Mesendoderm (in vitro differentiated cells): ENCODE results near the gene CYTH1.

Experiments used
- DNase-seq: peaks from one replicate; pipeline ENCODE4 v3.0.0; 2013
- H2AK5ac ChIP-seq: 2 replicates; pipeline ENCODE4 v1.6.1; 2013; ENCODE audit warnings: low read length, inconsistent platforms
- H2BK120ac ChIP-seq: 2 replicates; pipeline ENCODE4 v1.6.1; 2013; ENCODE audit warnings: low read depth, mild to moderate bottlenecking, low read length, moderate library complexity, mixed read lengths
- H2BK15ac ChIP-seq: replicated peaks from 2 replicates; pipeline ENCODE4 v1.6.1; 2013; ENCODE audit warnings: low read depth, mild to moderate bottlenecking, moderate library complexity
- H2BK5ac ChIP-seq: 2 replicates; pipeline ENCODE4 v1.6.1; 2013; ENCODE audit warnings: low read length, inconsistent platforms
- H3K18ac ChIP-seq: 2 replicates; pipeline ENCODE4 v1.6.1; 2013; ENCODE audit warnings: mild to moderate bottlenecking, low read length, mixed read lengths
- H3K23ac ChIP-seq: one replicate; pipeline ENCODE4 v1.6.1; 2013; ENCODE audit warnings: low read length
- H3K27ac ChIP-seq: 2 replicates; pipeline ENCODE4 v1.5.1; 2013; ENCODE audit warnings: low read depth, mild to moderate bottlenecking, inconsistent platforms, low read length, moderate library complexity
- H3K27me3 ChIP-seq: 2 replicates; pipeline ENCODE4 v1.6.1; 2013; ENCODE audit warnings: low read length, control low read depth, mild to moderate bottlenecking, inconsistent platforms; ENCODE audit not compliant: insufficient read depth, poor library complexity
- H3K36me3 ChIP-seq: 2 replicates; pipeline ENCODE4 v1.6.1; 2013; ENCODE audit warnings: low read length, inconsistent platforms; ENCODE audit not compliant: control insufficient read depth, insufficient read depth
- H3K4ac ChIP-seq: one replicate; pipeline ENCODE4 v1.6.1; 2013; ENCODE audit warnings: low read depth, mild to moderate bottlenecking, low read length, moderate library complexity
- H3K4me1 ChIP-seq: 2 replicates; pipeline ENCODE4 v1.6.1; 2013; ENCODE audit warnings: low read depth, low read length, inconsistent platforms; ENCODE audit not compliant: control insufficient read depth
- H3K4me2 ChIP-seq: 2 replicates; pipeline ENCODE4 v1.6.1; 2013; ENCODE audit warnings: low read length
- H3K4me3 ChIP-seq: 2 replicates; pipeline ENCODE4 v1.5.1; 2013; ENCODE audit warnings: mild to moderate bottlenecking, low read length
- H3K56ac ChIP-seq: one replicate; pipeline ENCODE4 v1.6.1; 2013; ENCODE audit warnings: low read length
- H3K79me1 ChIP-seq: 2 replicates; pipeline ENCODE4 v1.6.1; 2013; ENCODE audit warnings: low read length, inconsistent platforms
- H3K79me2 ChIP-seq: 2 replicates; pipeline ENCODE4 v1.6.1; 2013; ENCODE audit warnings: mild to moderate bottlenecking, low read length; ENCODE audit not compliant: control insufficient read depth, insufficient read depth
- H3K9ac ChIP-seq: 2 replicates; pipeline ENCODE4 v1.6.1; 2013; ENCODE audit warnings: low read length, inconsistent platforms
- H4K5ac ChIP-seq: one replicate; pipeline ENCODE4 v1.6.1; 2013; ENCODE audit warnings: low read length
- H4K8ac ChIP-seq: one replicate; pipeline ENCODE4 v1.6.1; 2013; ENCODE audit warnings: low read depth, mild to moderate bottlenecking, control low read depth, low read length, moderate library complexity
- WGBS: extraction: QIAGEN DNeasy Blood & Tissue Kit; methylation state at CpG from one replicate; pipeline ENCODE4 v1.1.7; 2013; ENCODE audit warnings: low lambda C conversion rate, missing lambda C conversion rate; ENCODE audit not compliant: insufficient coverage; ENCODE audit errors: extremely low coverage; 5-methylcytosine and 5-hydroxymethylcytosine counted together

CYTH1 gene

GRCh38 chr17:78692460-78693010 is 89.5 kb downstream of the CYTH1 start:
- no peak overlapping the region for H3K4ac ChIP-seq
- H4K8ac ChIP-seq = no peak overlapping the region
- H3K18ac ChIP-seq = no peak overlapping the region
- no peak overlapping the region for H3K56ac ChIP-seq
- H2BK120ac ChIP-seq = no peak overlapping the region
- WGBS = no CpG with 5 or more reads among the region's 15 CpGs
- no peaks in the 10 kb centered on the region for H3K79me2 ChIP-seq
- no peak overlapping the region for H3K23ac ChIP-seq
- no peaks in the 10 kb centered on the region for H3K4me1 ChIP-seq
- no peak overlapping the region for H2AK5ac ChIP-seq
- H3K9ac ChIP-seq = no peak overlapping the region
- H3K4me2 ChIP-seq = no peak overlapping the region
- no peak overlapping the region for H2BK15ac ChIP-seq
- no peaks in the 10 kb centered on the region for H3K79me1 ChIP-seq
- H4K5ac ChIP-seq = no peak overlapping the region
- H3K4me3 ChIP-seq = no peak overlapping the region
- no peak overlapping the region for H3K27ac ChIP-seq
- no peaks in the 10 kb centered on the region for H3K36me3 ChIP-seq
- DNase-seq = no peak
- H3K27me3 ChIP-seq = no peaks in the 10 kb centered on the region
- no peak overlapping the region for H2BK5ac ChIP-seq

- Histone ChIP-seq H2BK120ac (no peak overlapping the region), H3K79me1 (no peaks in the 10 kb centered on the region), H2BK15ac (no peak overlapping the region), H3K27me3 (no peaks in the 10 kb centered on the region), H4K8ac (no peak overlapping the region), H2BK5ac (no peak overlapping the region), H3K79me2 (no peaks in the 10 kb centered on the region), H3K4ac (no peak overlapping the region), H3K4me1 (no peaks in the 10 kb centered on the region), H3K9ac (no peak overlapping the region), H4K5ac (no peak overlapping the region), H2AK5ac (no peak overlapping the region), H3K4me2 (no peak overlapping the region), H3K36me3 (no peaks in the 10 kb centered on the region), H3K56ac (no peak overlapping the region), H3K27ac (no peak overlapping the region), H3K23ac (no peak overlapping the region), H3K18ac (no peak overlapping the region), H3K4me3 (no peak overlapping the region)
- no peak for DNase-seq
- WGBS = no CpG with 5 or more reads among the region's 2 CpGs
Measured at GRCh38 chr17:78689029-78689428, 93.0 kb downstream of the CYTH1 start.

GRCh38 chr17:78687944-78688343 is 94.1 kb downstream of the CYTH1 start:
- Histone ChIP-seq H3K23ac (no peak overlapping the region), H3K36me3 (no peaks in the 10 kb centered on the region), H3K18ac (no peak overlapping the region), H2BK15ac (no peak overlapping the region), H4K8ac (no peak overlapping the region), H3K4me3 (no peak overlapping the region), H2BK5ac (no peak overlapping the region), H3K4me2 (no peak overlapping the region), H3K56ac (no peak overlapping the region), H2BK120ac (no peak overlapping the region), H4K5ac (no peak overlapping the region), H3K79me1 (no peaks in the 10 kb centered on the region), H3K27ac (no peak overlapping the region), H3K79me2 (no peaks in the 10 kb centered on the region), H2AK5ac (no peak overlapping the region), H3K4ac (no peak overlapping the region), H3K27me3 (no peaks in the 10 kb centered on the region), H3K4me1 (peaks cover 3% of the 10 kb centered on the region), H3K9ac (no peak overlapping the region)
- no peak for DNase-seq
- WGBS = no CpG with 5 or more reads among the region's 7 CpGs

GRCh38 chr17:78687125-78687524 is 94.9 kb downstream of the CYTH1 start:
- DNase-seq = no peak
- Histone ChIP-seq H3K79me1 (no peaks in the 10 kb centered on the region), H4K5ac (no peak overlapping the region), H3K27me3 (no peaks in the 10 kb centered on the region), H3K4me3 (no peak overlapping the region), H3K9ac (no peak overlapping the region), H3K56ac (no peak overlapping the region), H3K23ac (no peak overlapping the region), H3K4me2 (no peak overlapping the region), H3K4ac (no peak overlapping the region), H2BK120ac (no peak overlapping the region), H2BK5ac (no peak overlapping the region), H3K4me1 (peaks cover 3% of the 10 kb centered on the region), H2AK5ac (no peak overlapping the region), H3K18ac (no peak overlapping the region), H2BK15ac (no peak overlapping the region), H4K8ac (no peak overlapping the region), H3K36me3 (no peaks in the 10 kb centered on the region), H3K27ac (no peak overlapping the region), H3K79me2 (no peaks in the 10 kb centered on the region)
- WGBS = no CpG with 5 or more reads among the region's 3 CpGs

GRCh38 chr17:78684026-78684425 is 98.0 kb downstream of the CYTH1 start:
- H3K27me3 ChIP-seq = no peaks in the 10 kb centered on the region
- no peak overlapping the region for H3K4me2 ChIP-seq
- H3K4me3 ChIP-seq = no peak overlapping the region
- no peaks in the 10 kb centered on the region for H3K36me3 ChIP-seq
- H3K9ac ChIP-seq = no peak overlapping the region
- peaks cover 5% of the 10 kb centered on the region for H3K4me1 ChIP-seq
- H3K79me2 ChIP-seq = no peaks in the 10 kb centered on the region
- H4K5ac ChIP-seq = no peak overlapping the region
- H2AK5ac ChIP-seq = no peak overlapping the region
- H2BK120ac ChIP-seq = no peak overlapping the region
- no peak overlapping the region for H3K56ac ChIP-seq
- DNase-seq = no peak
- H3K4ac ChIP-seq = no peak overlapping the region
- no peak overlapping the region for H3K23ac ChIP-seq
- WGBS = no CpG with 5 or more reads among the region's 6 CpGs
- H2BK15ac ChIP-seq = no peak overlapping the region
- H3K18ac ChIP-seq = no peak overlapping the region
- no peaks in the 10 kb centered on the region for H3K79me1 ChIP-seq
- no peak overlapping the region for H3K27ac ChIP-seq
- no peak overlapping the region for H4K8ac ChIP-seq
- H2BK5ac ChIP-seq = no peak overlapping the region

GRCh38 chr17:78683408-78683961 is 98.6 kb downstream of the CYTH1 start:
- H2BK5ac ChIP-seq = no peak overlapping the region
- no peak overlapping the region for H2BK120ac ChIP-seq
- H3K79me1 ChIP-seq = no peaks in the 10 kb centered on the region
- H3K4me2 ChIP-seq = no peak overlapping the region
- no peak overlapping the region for H2BK15ac ChIP-seq
- no peak for DNase-seq
- no CpG with 5 or more reads among the region's 5 CpGs for WGBS
- H3K4ac ChIP-seq = no peak overlapping the region
- no peak overlapping the region for H2AK5ac ChIP-seq
- H3K56ac ChIP-seq = no peak overlapping the region
- no peak overlapping the region for H3K18ac ChIP-seq
- no peak overlapping the region for H3K9ac ChIP-seq
- no peak overlapping the region for H3K23ac ChIP-seq
- H3K36me3 ChIP-seq = no peaks in the 10 kb centered on the region
- no peak overlapping the region for H3K27ac ChIP-seq
- peaks cover 5% of the 10 kb centered on the region for H3K4me1 ChIP-seq
- no peak overlapping the region for H4K5ac ChIP-seq
- no peak overlapping the region for H3K4me3 ChIP-seq
- H3K79me2 ChIP-seq = no peaks in the 10 kb centered on the region
- no peak overlapping the region for H4K8ac ChIP-seq
- H3K27me3 ChIP-seq = no peaks in the 10 kb centered on the region
